ENCODE data around the gene NYAP1.

NYAP1 gene

DNA sequence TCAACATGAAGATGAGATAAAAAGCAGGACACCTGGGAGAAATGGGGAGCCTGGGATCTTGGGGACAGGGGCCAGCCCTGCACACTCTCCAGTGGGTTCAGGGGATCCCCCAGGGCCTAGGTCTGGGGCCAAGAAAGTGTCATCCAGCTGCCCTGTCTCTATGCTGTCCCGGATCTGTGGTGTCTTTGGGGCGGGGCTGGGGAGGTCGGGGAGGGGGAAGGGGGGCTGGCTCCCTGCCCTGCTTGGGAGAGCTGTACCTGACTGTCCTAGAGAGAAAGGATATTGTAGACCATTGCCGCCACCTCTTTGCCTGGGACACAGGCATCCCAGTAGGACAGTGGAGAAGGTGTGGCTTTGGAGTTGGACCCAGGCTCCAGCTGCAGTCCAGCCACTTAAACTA is 12.7 kb upstream of the NYAP1 start:
- no peak for TF ChIP-seq POU2F2 (IDR thresholded peaks at IDR 0.05; ENCODE audit: low read depth, low read length)
- TF ChIP-seq PAX5 (IDR thresholded peaks at IDR 0.05; ENCODE audit: insufficient read depth, low read length, severe bottlenecking): no peak
- no peak for TF ChIP-seq SPI1 (IDR thresholded peaks at IDR 0.05; ENCODE audit: low read depth, low read length)
- no peak for TF ChIP-seq TAF1 (IDR thresholded peaks at IDR 0.05; ENCODE audit: low read depth, low read length)
- TF ChIP-seq POLR2AphosphoS5 (IDR thresholded peaks at IDR 0.05; ENCODE audit: low read depth, low read length): no peak
- TF ChIP-seq POLR2A (IDR thresholded peaks at IDR 0.05; ENCODE audit: low read depth, low read length): no peak
- DNase-seq (ENCODE audit: insufficient read length, low spot score) (no peak), FAIRE-seq (no peak)

DNA sequence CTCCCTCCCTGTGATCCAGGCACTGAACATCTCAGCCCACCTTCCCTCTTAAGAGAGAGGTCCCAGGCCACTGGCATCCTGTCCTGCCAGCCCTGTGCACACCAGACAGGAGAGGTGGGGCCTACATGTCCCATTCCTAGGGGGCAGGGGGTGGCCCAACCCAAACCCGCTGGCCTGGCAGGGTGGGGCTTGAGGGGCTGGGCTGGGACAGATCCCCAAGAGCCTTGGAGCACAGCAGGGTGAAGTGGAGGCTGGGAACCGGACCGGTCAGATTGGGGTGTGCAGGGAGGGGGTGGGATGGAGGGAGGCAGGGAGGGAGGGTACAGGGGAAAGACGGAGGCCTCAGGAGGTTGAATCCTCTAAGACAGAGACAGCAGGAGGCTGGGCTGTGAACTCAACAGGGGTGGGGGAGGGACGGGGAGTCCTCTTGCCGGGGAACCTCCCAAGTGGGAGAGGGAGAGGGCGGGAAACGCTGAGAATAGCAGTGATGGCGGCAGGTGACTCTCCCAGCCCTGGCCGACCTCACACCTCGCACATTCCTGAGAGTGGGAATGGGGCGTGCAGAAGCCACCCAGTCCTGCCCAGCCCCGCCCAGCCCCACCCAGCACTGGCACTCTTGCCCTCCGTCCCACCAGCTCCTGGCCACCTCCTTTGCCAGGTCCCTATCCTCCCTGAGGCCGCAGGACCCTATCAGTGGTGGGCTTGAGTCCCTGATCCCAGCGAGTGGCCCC is 11.4 kb upstream of the NYAP1 start:
- no peak for FAIRE-seq
- no peak for DNase-seq (ENCODE audit: insufficient read length, low spot score)
- no peak for TF ChIP-seq POLR2AphosphoS5 (IDR thresholded peaks at IDR 0.05; ENCODE audit: low read depth, low read length)
- no peak for TF ChIP-seq POU2F2 (IDR thresholded peaks at IDR 0.05; ENCODE audit: low read depth, low read length)
- TF ChIP-seq SPI1 (IDR thresholded peaks at IDR 0.05; ENCODE audit: low read depth, low read length): no peak
- no peak for TF ChIP-seq PAX5 (IDR thresholded peaks at IDR 0.05; ENCODE audit: insufficient read depth, low read length, severe bottlenecking)
- no peak for TF ChIP-seq TAF1 (IDR thresholded peaks at IDR 0.05; ENCODE audit: low read depth, low read length)

DNA sequence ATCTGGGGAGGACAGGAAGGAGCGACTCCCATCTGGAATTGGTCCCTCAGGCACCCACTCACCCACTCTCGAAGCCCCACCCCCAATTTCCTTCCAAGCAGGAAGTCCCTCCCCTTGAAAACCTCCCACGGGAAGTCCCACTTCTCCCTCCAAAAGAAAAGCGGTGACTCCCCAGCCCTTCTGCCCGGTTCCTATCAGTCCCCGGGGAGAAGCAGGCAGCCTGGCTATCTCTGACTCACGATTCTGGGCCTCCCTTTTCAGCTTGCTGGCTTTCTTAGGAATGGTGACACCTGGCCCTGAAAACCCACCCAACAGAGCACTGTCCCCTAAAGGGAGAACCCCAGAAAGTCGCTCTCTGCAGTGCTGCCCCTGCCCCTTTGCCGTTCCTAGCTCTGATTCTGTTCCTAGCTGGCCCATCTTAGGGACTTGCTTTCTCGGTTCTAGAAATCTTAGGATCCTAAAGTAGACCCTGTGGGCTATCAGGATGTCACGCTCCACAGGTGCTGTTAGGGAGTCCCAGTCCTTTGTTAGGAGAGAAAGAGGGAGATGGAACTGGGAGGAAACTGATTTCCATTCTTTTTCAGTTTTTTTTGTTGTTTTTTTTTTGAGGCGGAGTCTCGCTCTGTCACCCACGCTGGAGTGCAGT is 10.8 kb upstream of the NYAP1 start:
- FAIRE-seq (no peak), DNase-seq (ENCODE audit: insufficient read length, low spot score) (no peak)
- TF ChIP-seq POU2F2 (IDR thresholded peaks at IDR 0.05; ENCODE audit: low read depth, low read length) (no peak), POLR2AphosphoS5 (IDR thresholded peaks at IDR 0.05; ENCODE audit: low read depth, low read length) (no peak), TAF1 (IDR thresholded peaks at IDR 0.05; ENCODE audit: low read depth, low read length) (no peak), POLR2A (IDR thresholded peaks at IDR 0.05; ENCODE audit: low read depth, low read length) (no peak), SPI1 (IDR thresholded peaks at IDR 0.05; ENCODE audit: low read depth, low read length) (no peak)

DNA sequence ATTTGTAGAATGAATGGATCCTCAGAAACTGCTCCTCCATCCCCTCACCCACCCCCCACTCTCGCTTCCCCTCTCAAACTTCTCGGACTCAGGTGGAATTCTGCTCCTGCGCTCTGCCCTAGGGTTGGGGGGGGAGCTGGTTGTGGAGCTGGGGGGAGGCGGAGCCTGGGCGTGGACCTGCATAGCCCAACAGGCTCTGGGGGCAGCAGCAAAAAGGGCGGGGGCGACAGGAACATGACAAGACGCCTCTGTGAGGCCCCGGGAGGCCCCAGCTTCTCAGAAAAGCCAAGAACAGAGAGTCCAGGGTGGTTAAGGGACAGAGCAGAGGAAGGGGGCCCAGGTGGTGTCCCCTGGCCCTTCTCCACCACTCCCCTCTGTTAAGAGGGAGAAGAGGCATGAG is 8.2 kb upstream of the NYAP1 start:
- TF ChIP-seq PAX5 (IDR thresholded peaks at IDR 0.05; ENCODE audit: insufficient read depth, low read length, severe bottlenecking) (no peak), POU2F2 (IDR thresholded peaks at IDR 0.05; ENCODE audit: low read depth, low read length) (no peak), SPI1 (IDR thresholded peaks at IDR 0.05; ENCODE audit: low read depth, low read length) (no peak; the same call in 1 of the 2 replicates), TAF1 (IDR thresholded peaks at IDR 0.05; ENCODE audit: low read depth, low read length) (no peak), POLR2AphosphoS5 (IDR thresholded peaks at IDR 0.05; ENCODE audit: low read depth, low read length) (no peak), POLR2A (IDR thresholded peaks at IDR 0.05; ENCODE audit: low read depth, low read length) (no peak)
- no peak for DNase-seq (ENCODE audit: insufficient read length, low spot score)
- no peak for FAIRE-seq

DNA sequence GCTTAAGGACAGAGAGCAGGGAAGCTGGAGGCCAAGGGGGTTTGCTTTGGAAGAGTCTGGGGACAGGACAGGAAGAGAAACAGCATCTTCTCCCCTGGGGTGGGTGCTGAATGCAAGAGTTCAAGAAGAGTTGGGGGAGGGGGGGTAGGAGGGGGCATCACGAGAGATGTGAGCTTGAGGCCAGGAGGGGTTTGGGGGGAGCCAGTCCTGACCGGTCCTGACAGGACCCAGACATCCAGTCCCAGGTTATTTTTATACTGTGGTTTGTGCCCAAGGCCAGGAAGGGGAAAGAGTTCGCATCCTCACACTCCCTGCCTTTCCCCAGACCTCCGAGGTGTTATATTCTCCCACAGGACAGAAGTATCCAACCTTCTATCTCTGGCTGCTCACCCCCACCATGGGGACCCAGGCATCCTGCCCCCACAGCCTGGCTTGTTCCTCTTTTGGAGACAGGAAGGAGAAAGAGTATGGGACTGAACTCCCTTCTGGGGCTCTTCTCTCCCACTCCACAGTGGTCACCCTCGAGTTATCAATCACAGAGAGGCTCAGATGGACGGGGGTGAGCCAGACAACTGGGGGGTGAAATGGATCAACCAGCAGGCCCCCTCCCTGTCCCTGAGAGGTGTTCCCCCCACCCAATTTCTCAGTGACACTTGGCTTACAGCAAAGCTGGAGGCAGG is 7.5 kb upstream of the NYAP1 start:
- DNase-seq (ENCODE audit: insufficient read length, low spot score) (no peak), FAIRE-seq (no peak)
- TF ChIP-seq POU2F2 (IDR thresholded peaks at IDR 0.05; ENCODE audit: low read depth, low read length) (no peak), TAF1 (IDR thresholded peaks at IDR 0.05; ENCODE audit: low read depth, low read length) (no peak), POLR2A (IDR thresholded peaks at IDR 0.05; ENCODE audit: low read depth, low read length) (no peak), SPI1 (IDR thresholded peaks at IDR 0.05; ENCODE audit: low read depth, low read length) (0 out of 2 replicates have a peak, but pooled peaks have one; percentile 8)

DNA sequence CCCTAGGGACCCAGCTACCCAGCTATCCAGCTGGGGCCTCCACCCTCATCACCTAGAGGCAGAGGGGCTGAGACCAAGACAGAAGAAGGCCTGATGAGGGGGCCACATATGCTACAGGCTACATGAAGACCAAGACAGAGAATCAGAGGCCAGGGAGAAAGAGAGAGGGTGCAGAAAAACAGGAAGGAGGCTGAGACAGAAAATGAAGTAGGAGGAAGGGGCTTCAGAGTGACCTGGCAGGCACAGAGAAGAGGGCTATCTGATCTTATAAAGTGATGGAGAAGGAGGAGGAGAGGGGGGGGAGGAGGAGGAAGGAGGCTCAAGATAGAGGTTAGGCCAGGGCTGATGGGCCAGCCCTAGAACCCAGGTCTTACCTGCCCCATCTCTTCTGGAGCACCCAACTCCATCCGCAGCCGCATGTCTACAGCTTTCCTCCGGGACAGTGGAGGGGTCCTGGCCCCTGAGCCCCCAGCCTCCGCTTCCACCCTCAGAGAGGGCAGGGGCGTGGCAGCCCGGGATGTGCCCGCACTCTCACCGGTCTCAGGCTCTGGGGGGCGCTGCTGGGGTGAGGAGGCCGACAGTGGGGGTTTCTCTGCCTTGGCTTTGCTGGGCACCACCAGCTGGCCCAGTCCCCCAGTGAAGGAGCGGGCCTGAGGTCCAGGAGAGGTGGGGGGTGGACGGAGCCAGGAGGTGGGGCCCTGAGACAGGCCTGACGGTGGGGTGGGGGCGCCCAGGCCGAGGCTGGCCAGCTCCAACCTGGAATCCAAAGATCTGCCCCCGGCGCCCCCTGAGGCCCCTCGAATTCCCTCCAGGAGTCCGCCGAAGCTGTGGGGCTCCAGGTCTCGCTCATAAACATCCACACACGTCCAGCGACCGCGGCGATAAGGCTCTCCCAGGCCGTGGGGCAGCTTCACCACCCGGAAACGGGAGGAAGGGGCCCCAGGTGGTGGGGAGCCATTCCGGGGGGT is 6.5 kb upstream of the NYAP1 start:
- TF ChIP-seq POU2F2 (IDR thresholded peaks at IDR 0.05; ENCODE audit: low read depth, low read length) (no peak), POLR2A (IDR thresholded peaks at IDR 0.05; ENCODE audit: low read depth, low read length) (no peak), PAX5 (IDR thresholded peaks at IDR 0.05; ENCODE audit: insufficient read depth, low read length, severe bottlenecking) (no peak), SPI1 (IDR thresholded peaks at IDR 0.05; ENCODE audit: low read depth, low read length) (no peak), POLR2AphosphoS5 (IDR thresholded peaks at IDR 0.05; ENCODE audit: low read depth, low read length) (no peak), TAF1 (IDR thresholded peaks at IDR 0.05; ENCODE audit: low read depth, low read length) (no peak)
- DNase-seq (ENCODE audit: insufficient read length, low spot score) (no peak), FAIRE-seq (no peak)

DNA sequence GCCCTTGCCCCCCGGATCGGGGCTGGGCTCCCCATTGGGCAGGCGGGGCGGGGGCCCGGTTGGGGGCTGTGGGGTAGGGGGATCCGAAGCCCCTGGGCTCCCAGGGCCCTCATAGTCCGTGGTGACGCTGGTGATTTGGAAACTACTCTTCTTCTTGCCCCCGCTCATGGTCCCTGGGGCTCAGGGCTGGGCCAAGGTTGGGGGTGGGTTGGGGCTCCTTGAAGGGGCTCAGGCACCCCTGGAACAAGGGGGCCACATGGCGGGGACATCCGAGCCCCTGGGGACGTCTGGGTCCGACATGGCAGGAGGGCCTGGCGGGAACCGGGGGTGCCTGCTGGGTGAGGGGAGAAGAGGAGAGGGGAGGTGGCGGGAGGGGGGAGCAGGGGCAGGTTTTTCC is 5.9 kb upstream of the NYAP1 start:
- TF ChIP-seq POU2F2 (IDR thresholded peaks at IDR 0.05; ENCODE audit: low read depth, low read length) (no peak), PAX5 (IDR thresholded peaks at IDR 0.05; ENCODE audit: insufficient read depth, low read length, severe bottlenecking) (no peak)
- DNase-seq (ENCODE audit: insufficient read length, low spot score): no peak
- FAIRE-seq: no peak

DNA sequence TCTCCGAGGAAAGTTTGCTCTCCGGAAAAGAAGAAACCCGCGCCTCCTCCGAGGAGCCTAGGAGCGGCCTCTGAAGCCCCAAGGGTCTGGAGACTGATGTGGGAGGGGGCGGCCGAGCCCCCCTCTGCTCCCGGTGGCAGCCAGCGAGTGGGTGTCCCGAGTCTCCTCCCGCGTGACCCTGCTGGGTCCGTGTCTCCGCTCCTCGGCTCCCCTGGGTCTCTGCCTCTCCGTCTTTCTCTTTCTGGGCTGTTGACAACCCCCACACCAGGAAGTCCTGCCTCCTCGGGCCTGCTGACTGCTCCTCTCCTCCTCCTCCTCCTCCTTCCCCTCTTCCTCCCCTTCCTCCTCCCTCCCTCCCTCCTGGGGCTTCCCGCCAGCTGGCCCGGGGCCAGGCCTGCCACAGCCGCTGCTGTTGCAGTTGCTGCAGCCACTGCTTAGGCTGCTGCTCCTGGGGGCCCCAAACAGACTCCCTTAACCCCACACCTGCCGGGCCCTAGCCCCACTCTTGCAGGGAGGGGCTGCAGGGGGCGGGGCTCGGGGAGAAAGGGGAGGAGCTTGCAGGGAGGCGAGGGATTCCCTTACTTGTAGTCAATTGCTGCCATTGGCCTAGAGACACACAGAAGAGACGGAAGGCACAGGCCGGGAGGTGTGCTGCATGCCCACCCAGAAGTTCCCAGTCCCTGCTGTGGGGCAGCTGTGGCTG is 4.6 kb upstream of the NYAP1 start, which contains the start of gene TSC22D4:
Gene TSC22D4 (minus strand): TSS at position 257 of the 703 bp plus-strand sequence. CDS start 1,176 bp downstream, outside the sequence.
- DNase-seq (ENCODE audit: insufficient read length, low spot score) (peak; percentile 92), FAIRE-seq (peak; percentile 94)
- TF ChIP-seq POU2F2 (IDR thresholded peaks at IDR 0.05; ENCODE audit: low read depth, low read length) (no peak), POLR2AphosphoS5 (IDR thresholded peaks at IDR 0.05; ENCODE audit: low read depth, low read length) (peak; percentile 74), PAX5 (IDR thresholded peaks at IDR 0.05; ENCODE audit: insufficient read depth, low read length, severe bottlenecking) (no peak), POLR2A (IDR thresholded peaks at IDR 0.05; ENCODE audit: low read depth, low read length) (peak; percentile 69; the same call in 1 of the 2 replicates), TAF1 (IDR thresholded peaks at IDR 0.05; ENCODE audit: low read depth, low read length) (peak; percentile 32), SPI1 (IDR thresholded peaks at IDR 0.05; ENCODE audit: low read depth, low read length) (peak; percentile 44)
